Activated T-helper 9 cell treated with anti-CD3 and anti-CD28 coated beads, Interleukin-2, amount 50 U/mL, for 16 hours (primary cell): ENCODE data around the gene OR56A1.

Experiments
- DNase-seq: peaks from one replicate; pipeline ENCODE4 v3.0.0-alpha.2; 2020; ENCODE audit warnings: low read depth

OR56A1 gene

DNA sequence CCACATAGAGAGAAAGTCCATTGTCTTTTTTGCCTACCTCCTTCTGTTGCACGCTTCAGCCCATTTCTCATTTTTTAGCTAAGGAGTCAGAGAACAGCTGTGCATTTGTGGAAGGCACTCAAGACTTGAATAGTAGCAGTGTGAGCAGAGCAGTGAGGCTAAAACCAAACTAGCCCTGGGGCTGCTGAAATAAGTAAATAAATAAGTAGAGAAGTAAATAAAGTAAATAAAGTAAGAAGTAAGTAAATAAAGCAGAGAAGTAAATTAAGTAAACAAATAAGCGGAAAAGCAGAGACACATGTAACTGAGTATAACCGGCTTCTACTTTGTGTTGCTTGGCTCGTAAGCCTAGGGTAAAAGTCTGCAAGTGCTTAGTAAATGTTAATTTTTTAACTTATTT is 41.4 kb downstream of the OR56A1 start:
- DNase-seq = no peak

DNA sequence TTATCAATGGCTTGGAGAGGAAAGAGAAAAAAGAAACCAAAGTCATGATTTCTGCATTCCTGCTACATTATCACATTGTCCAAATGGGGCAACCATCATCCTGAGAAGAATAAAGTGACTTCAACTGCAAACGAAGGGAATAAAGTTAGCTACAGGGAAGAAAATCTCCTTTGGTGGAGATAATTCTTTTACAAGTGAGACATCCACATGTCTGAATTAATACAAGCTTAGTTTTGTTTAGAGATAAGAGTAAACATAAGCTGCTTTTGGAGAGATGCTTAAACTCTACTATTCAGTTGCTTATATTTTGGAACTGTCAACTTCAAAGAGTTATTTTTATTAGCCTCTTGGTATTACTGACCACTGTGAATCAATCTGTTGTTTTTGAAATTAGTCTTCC is 43.7 kb downstream of the OR56A1 start, which contains the start of gene OR52L1:
OR52L1 (minus strand) TSS at position 101 of the 400 bp plus-strand sequence; CDS start at position 46, 55 bp downstream.
- no peak for DNase-seq

DNA sequence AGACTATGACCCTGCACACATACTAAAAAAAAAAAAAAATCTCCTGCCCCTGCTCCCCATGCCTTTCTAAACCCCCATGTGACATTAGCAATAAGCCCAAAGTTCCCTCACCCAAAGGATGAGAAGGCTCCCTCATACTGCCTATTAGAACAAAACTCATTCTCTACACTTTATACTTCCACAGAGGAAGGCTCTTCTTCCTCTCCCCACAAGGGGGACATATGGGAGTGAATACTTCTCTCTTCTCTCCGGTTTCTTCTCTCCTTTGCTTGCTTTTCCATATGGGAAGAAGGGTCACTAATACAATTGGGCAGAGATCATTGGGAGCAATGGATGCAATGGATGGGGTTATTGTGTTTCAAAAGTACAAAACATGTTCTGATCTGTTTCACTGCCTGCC is 47.1 kb downstream of the OR56A1 start:
- DNase-seq = no peak

DNA sequence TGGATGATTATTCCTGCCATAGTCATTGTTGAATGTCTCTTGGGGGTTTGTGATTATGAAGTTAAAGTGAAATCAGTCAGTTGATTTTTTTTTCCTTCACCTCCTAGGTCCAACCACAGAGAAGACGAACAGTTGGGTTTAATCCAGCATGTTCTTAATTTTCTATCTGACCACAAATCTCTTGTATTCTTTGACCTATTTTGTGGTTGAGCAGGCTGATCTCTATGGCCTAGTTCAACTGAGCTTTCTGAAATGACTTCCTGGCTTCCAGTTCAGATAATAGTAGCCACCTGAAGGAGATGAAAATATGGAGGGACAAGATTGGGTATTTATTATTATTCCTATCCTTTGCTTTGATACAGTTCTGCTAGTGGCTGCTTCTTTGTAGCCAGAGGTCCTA is 57.0 kb downstream of the OR56A1 start:
- no peak for DNase-seq
